C4-2B (cell line): Measurements from ENCODE around the gene TFAP2C.

ENCODE experiments used
- CTCF ChIP-seq: fragments of 450-650 bp; conservative IDR thresholded peaks from 2 replicates; pipeline ENCODE4 v1.5.1; 2017; ENCODE audit warnings: mild to moderate bottlenecking
- ZFX ChIP-seq: fragments of 450-650 bp; IDR thresholded peaks from 2 replicates; pipeline ENCODE4 v1.6.1; 2017

- TF ChIP-seq CTCF (no peak), ZFX (no peak)
Measured at GRCh38 chr20:56653211-56653610, 24.1 kb downstream of the TFAP2C start.
